Measurements from ENCODE around the gene NUDT7.

The NUDT7 gene

DNA sequence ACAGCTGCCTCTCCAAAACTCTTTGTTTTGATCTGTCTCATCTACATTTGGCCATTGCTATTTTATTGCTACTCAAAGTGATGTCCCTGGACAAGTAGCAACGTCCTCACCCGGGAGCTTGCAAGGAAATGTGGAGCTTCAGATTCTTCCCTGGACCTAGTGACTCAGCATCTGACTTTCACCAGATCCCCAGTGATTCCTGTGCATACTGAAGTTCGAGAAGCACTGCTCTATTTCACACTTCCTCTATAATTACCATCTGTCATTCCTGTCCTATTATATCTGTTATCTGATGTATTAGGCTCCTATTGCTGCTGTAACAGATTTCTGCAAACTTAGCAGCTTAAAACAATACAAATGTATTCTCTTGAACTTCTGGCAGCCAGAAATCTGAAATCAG lies 37.5 kb downstream of the NUDT7 start:
- FAIRE-seq (no peak), DNase-seq (ENCODE audit: insufficient read length) (no peak)
- TF ChIP-seq POLR2A (IDR thresholded peaks at IDR 0.05; ENCODE audit: low read depth, low read length) (no peak), POLR2AphosphoS5 (IDR thresholded peaks at IDR 0.05; ENCODE audit: low read depth, low read length) (no peak), TAF1 (IDR thresholded peaks at IDR 0.05; ENCODE audit: borderline replicate concordance, low read depth, low read length) (no peak)

DNA sequence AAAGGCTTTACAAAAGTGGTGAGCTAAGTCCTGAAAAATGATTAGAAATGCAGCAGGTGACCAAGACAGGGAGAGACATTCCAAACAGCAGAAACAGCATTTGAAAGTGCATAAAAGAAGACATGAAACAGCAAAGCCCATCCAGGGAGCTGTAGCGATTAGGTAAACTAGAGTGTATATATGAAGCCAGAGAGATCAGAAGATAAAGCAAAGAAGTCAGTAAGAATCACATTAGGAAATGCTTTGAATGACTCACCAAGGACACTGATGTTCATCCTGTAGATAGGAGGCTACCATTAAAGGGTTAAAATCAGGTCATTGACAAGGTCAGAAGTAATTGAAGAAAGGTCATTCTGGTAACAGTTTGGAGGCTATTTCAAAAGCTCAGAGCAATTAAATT lies 38.5 kb downstream of the NUDT7 start:
- no peak for DNase-seq (ENCODE audit: insufficient read length)
- no peak for FAIRE-seq
- TF ChIP-seq POLR2A (IDR thresholded peaks at IDR 0.05; ENCODE audit: low read depth, low read length) (no peak), TAF1 (IDR thresholded peaks at IDR 0.05; ENCODE audit: borderline replicate concordance, low read depth, low read length) (no peak), POLR2AphosphoS5 (IDR thresholded peaks at IDR 0.05; ENCODE audit: low read depth, low read length) (no peak)

- no peak for FAIRE-seq
- DNase-seq (ENCODE audit: insufficient read length), result no peak
- TF ChIP-seq POLR2AphosphoS5 (IDR thresholded peaks at IDR 0.05; ENCODE audit: low read depth, low read length) (no peak), POLR2A (IDR thresholded peaks at IDR 0.05; ENCODE audit: low read depth, low read length) (no peak), TAF1 (IDR thresholded peaks at IDR 0.05; ENCODE audit: borderline replicate concordance, low read depth, low read length) (no peak)
These were observed 38.9 kb downstream of the NUDT7 start for GRCh38 chr16:77761204-77761603.

DNA sequence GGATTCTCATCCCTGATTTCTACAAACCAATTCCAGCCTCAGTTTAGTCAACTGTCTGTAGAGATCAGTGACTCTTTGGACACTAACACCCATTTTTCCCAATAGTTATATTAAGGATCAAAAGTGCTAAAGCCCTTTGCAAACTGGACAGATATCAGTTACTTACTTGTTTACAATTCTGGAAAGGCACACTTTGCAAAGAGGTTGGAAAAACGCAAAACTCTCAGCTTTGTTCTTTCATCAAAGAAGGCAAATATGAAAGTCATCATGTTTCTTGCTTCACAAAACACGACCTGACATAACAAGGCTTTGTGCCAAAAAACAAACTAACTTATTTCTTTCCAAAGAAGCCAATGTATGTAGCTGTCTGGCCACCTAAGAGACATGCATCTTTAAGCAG lies 39.9 kb downstream of the NUDT7 start:
- FAIRE-seq (no peak), DNase-seq (ENCODE audit: insufficient read length) (no peak)
- no peak for TF ChIP-seq POLR2AphosphoS5 (IDR thresholded peaks at IDR 0.05; ENCODE audit: low read depth, low read length)
- TF ChIP-seq POLR2A (IDR thresholded peaks at IDR 0.05; ENCODE audit: low read depth, low read length), result no peak
- TF ChIP-seq TAF1 (IDR thresholded peaks at IDR 0.05; ENCODE audit: borderline replicate concordance, low read depth, low read length), result no peak

DNA sequence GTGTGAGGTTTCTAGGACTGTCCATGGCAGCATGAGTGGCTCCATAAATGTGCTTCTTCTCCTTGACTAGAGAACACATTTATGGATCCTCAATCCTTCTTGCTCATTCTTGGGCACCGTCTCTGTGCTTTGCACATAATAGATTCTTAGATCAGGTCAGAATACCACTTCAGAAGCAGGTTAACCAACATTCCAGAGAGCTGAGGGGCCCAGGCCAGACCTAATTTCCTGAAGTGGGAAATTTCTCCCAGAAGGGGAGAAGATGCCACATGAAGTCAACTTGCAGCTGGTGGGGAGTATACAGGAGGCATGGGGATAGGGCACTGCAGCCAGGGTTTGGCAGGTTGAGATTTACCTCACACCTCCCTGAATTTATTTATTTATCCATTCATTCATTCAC lies 41.7 kb downstream of the NUDT7 start:
- TF ChIP-seq POLR2A (IDR thresholded peaks at IDR 0.05; ENCODE audit: low read depth, low read length), result no peak
- no peak for TF ChIP-seq POLR2AphosphoS5 (IDR thresholded peaks at IDR 0.05; ENCODE audit: low read depth, low read length)
- no peak for TF ChIP-seq TAF1 (IDR thresholded peaks at IDR 0.05; ENCODE audit: borderline replicate concordance, low read depth, low read length)
- no peak for DNase-seq (ENCODE audit: insufficient read length)
- FAIRE-seq, result no peak

GRCh38 chr16:77767211-77767610 lies 44.9 kb downstream of the NUDT7 start:
- DNase-seq (ENCODE audit: insufficient read length), result no peak
- no peak for FAIRE-seq
- no peak for TF ChIP-seq TAF1 (IDR thresholded peaks at IDR 0.05; ENCODE audit: borderline replicate concordance, low read depth, low read length)
- TF ChIP-seq POLR2A (IDR thresholded peaks at IDR 0.05; ENCODE audit: low read depth, low read length), result no peak
- no peak for TF ChIP-seq POLR2AphosphoS5 (IDR thresholded peaks at IDR 0.05; ENCODE audit: low read depth, low read length)

- TF ChIP-seq TAF1 (IDR thresholded peaks at IDR 0.05; ENCODE audit: borderline replicate concordance, low read depth, low read length) (no peak), POLR2AphosphoS5 (IDR thresholded peaks at IDR 0.05; ENCODE audit: low read depth, low read length) (no peak), POLR2A (IDR thresholded peaks at IDR 0.05; ENCODE audit: low read depth, low read length) (no peak)
- DNase-seq (ENCODE audit: insufficient read length) (no peak), FAIRE-seq (no peak)
These were observed 45.5 kb downstream of the NUDT7 start for GRCh38 chr16:77767826-77768225.

- no peak for TF ChIP-seq POLR2A (IDR thresholded peaks at IDR 0.05; ENCODE audit: low read depth, low read length)
- TF ChIP-seq POLR2AphosphoS5 (IDR thresholded peaks at IDR 0.05; ENCODE audit: low read depth, low read length), result no peak
- TF ChIP-seq TAF1 (IDR thresholded peaks at IDR 0.05; ENCODE audit: borderline replicate concordance, low read depth, low read length), result no peak
- DNase-seq (ENCODE audit: insufficient read length) (no peak), FAIRE-seq (no peak)
These were observed 53.9 kb downstream of the NUDT7 start for GRCh38 chr16:77775911-77776909.

DNA sequence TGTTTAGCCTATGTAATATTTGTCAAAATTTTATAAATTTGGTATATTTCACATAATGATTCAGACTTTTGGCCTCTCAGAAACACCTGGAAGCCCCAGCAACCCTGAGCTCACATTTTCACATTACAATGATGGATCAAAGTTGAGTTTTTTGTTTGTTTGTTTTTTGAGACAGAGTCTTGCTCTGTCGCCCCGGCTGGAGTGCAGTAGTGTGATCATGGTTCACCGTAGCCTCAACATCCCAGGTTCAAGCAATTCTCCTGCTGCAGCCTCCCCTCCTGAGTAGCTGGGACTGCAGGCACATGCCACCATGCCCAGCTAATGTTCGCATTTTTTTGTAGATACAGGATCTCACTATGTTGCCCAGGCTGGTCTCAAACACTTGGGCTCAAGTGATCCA lies 55.4 kb downstream of the NUDT7 start:
- TF ChIP-seq POLR2AphosphoS5 (IDR thresholded peaks at IDR 0.05; ENCODE audit: low read depth, low read length) (no peak), TAF1 (IDR thresholded peaks at IDR 0.05; ENCODE audit: borderline replicate concordance, low read depth, low read length) (no peak), POLR2A (IDR thresholded peaks at IDR 0.05; ENCODE audit: low read depth, low read length) (no peak)
- FAIRE-seq (no peak), DNase-seq (ENCODE audit: insufficient read length) (no peak)

DNA sequence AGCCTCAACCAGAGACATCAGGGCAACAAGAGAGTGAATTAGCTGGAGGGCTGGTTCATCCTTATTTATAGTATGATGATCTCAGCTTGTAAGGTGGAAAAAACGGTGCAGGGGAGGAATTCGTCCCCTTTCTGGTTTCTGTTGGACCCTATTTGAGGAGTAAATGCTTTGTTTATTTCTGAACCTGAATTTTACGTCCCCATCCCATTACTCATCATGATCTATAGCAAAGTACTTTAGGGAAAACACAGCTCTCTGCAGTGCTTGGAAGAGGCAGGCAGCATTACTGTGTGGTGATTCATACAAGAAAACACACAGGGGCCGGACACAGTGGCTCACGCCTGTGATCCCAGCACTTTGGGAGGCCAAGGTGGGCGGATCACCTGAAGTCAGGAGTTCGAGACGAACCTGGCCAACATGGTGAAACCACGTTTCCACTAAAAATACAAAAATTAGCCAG lies 58.1 kb downstream of the NUDT7 start:
- DNase-seq (ENCODE audit: insufficient read length), result no peak
- TF ChIP-seq TAF1 (IDR thresholded peaks at IDR 0.05; ENCODE audit: borderline replicate concordance, low read depth, low read length), result no peak
- no peak for TF ChIP-seq POLR2AphosphoS5 (IDR thresholded peaks at IDR 0.05; ENCODE audit: low read depth, low read length)
- TF ChIP-seq POLR2A (IDR thresholded peaks at IDR 0.05; ENCODE audit: low read depth, low read length), result no peak
- FAIRE-seq, result no peak

GRCh38 chr16:77781091-77781490 lies 58.8 kb downstream of the NUDT7 start:
- DNase-seq (ENCODE audit: insufficient read length), result no peak
- no peak for FAIRE-seq
- TF ChIP-seq POLR2AphosphoS5 (IDR thresholded peaks at IDR 0.05; ENCODE audit: low read depth, low read length) (no peak), TAF1 (IDR thresholded peaks at IDR 0.05; ENCODE audit: borderline replicate concordance, low read depth, low read length) (no peak), POLR2A (IDR thresholded peaks at IDR 0.05; ENCODE audit: low read depth, low read length) (no peak)

- FAIRE-seq, result no peak
- no peak for DNase-seq (ENCODE audit: insufficient read length)
- no peak for TF ChIP-seq TAF1 (IDR thresholded peaks at IDR 0.05; ENCODE audit: borderline replicate concordance, low read depth, low read length)
- TF ChIP-seq POLR2A (IDR thresholded peaks at IDR 0.05; ENCODE audit: low read depth, low read length), result no peak
- no peak for TF ChIP-seq POLR2AphosphoS5 (IDR thresholded peaks at IDR 0.05; ENCODE audit: low read depth, low read length)
These were observed 60.4 kb downstream of the NUDT7 start for GRCh38 chr16:77782694-77783093.

Data from GM12892 (cell line).